ENCODE measurements around the gene GGCX.

Gene GGCX

DNA sequence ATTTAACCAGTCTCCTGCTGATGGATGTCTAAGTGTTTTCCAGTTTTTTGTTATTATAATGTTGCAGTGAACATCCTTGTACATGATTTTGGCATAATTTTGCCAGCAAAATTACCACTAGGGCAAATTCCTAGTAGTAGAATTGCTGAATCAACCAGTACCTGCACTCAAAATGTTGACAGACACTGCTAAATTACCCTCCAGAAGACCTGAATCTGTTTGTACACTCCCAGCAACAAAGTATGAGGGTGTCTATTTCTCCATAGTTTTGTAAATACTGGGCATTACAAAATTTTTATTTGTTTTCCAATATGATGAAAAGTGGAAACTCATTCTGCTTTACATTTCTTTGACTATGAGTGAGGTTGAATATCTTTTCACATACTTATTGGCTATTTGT is 33.5 kb downstream of the GGCX start:
- no peaks in the 10 kb centered on the region for H3K36me3 ChIP-seq (ENCODE audit: control insufficient read depth in 2 of 2, insufficient read depth in 1 of 2, low read length in 2 of 2)

DNA sequence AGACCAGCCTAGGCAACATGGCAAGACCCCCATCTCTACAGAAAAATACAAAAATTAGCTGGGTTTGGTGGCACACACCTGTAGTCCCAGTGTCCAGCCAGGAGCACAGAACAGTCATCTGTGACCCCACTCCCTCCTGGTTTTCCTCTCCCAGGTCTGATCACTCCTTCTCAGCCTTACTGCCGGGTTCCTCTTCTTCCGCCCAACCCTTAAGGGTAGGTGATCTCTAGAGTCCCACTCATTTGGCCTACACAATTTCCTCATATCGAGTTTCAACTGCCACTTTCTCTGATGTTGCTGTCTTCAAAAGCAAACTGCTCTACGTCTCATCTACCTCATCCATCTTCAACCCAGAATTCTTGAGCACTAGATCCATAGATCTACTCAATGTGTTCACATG is 35.7 kb downstream of the GGCX start:
- no peaks in the 10 kb centered on the region for H3K9me3 ChIP-seq (ENCODE audit: control insufficient read depth, insufficient read depth, low read depth, low read length)
- peaks cover 14% of the 10 kb centered on the region for H3K4me1 ChIP-seq (ENCODE audit: control insufficient read depth, insufficient read depth, low read length)
- no peak overlapping the region for H3K4me3 ChIP-seq (ENCODE audit: low read depth, low read length)
- ChIA-PET CTCF (no interaction called here), POLR2A (no interaction called here)
- TF ChIP-seq, protein P1, sequence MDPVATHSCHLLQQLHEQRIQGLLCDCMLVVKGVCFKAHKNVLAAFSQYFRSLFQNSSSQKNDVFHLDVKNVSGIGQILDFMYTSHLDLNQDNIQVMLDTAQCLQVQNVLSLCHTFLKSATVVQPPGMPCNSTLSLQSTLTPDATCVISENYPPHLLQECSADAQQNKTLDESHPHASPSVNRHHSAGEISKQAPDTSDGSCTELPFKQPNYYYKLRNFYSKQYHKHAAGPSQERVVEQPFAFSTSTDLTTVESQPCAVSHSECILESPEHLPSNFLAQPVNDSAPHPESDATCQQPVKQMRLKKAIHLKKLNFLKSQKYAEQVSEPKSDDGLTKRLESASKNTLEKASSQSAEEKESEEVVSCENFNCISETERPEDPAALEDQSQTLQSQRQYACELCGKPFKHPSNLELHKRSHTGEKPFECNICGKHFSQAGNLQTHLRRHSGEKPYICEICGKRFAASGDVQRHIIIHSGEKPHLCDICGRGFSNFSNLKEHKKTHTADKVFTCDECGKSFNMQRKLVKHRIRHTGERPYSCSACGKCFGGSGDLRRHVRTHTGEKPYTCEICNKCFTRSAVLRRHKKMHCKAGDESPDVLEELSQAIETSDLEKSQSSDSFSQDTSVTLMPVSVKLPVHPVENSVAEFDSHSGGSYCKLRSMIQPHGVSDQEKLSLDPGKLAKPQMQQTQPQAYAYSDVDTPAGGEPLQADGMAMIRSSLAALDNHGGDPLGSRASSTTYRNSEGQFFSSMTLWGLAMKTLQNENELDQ (tag by site-specific recombination; IDR thresholded peaks at IDR 0.05; ENCODE audit: low read depth): no peak
- TF ChIP-seq ZFHX2 (tag by site-specific recombination; conservative IDR thresholded peaks at IDR 0.05) (peak; percentile 67), EGR2 (tag by site-specific recombination; IDR thresholded peaks at IDR 0.05; ENCODE audit: low read depth) (peak; percentile 78)
- TF ChIP-seq, protein P2, sequence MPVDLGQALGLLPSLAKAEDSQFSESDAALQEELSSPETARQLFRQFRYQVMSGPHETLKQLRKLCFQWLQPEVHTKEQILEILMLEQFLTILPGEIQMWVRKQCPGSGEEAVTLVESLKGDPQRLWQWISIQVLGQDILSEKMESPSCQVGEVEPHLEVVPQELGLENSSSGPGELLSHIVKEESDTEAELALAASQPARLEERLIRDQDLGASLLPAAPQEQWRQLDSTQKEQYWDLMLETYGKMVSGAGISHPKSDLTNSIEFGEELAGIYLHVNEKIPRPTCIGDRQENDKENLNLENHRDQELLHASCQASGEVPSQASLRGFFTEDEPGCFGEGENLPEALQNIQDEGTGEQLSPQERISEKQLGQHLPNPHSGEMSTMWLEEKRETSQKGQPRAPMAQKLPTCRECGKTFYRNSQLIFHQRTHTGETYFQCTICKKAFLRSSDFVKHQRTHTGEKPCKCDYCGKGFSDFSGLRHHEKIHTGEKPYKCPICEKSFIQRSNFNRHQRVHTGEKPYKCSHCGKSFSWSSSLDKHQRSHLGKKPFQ (tag by site-specific recombination; IDR thresholded peaks at IDR 0.05): no peak
- H3K36me3 ChIP-seq (ENCODE audit: control insufficient read depth in 2 of 2, insufficient read depth in 1 of 2, low read length in 2 of 2): no peaks in the 10 kb centered on the region
- H3K27ac ChIP-seq (ENCODE audit: extremely low read depth, low read depth, low read length): no peak overlapping the region

More for the DNA sequence above, 33.5 kb downstream of the GGCX start:
- no peak overlapping the region for H3K27ac ChIP-seq (ENCODE audit: extremely low read depth, low read depth, low read length)
- no peak overlapping the region for H3K4me3 ChIP-seq (ENCODE audit: low read depth, low read length)
- no peaks in the 10 kb centered on the region for H3K9me3 ChIP-seq (ENCODE audit: control insufficient read depth, insufficient read depth, low read depth, low read length)
- CTCF ChIA-PET: no interaction called here
- POLR2A ChIA-PET: no interaction called here
- TF ChIP-seq ZNF623 (tag by site-specific recombination; IDR thresholded peaks at IDR 0.05): no peak
- TF ChIP-seq, protein P3, sequence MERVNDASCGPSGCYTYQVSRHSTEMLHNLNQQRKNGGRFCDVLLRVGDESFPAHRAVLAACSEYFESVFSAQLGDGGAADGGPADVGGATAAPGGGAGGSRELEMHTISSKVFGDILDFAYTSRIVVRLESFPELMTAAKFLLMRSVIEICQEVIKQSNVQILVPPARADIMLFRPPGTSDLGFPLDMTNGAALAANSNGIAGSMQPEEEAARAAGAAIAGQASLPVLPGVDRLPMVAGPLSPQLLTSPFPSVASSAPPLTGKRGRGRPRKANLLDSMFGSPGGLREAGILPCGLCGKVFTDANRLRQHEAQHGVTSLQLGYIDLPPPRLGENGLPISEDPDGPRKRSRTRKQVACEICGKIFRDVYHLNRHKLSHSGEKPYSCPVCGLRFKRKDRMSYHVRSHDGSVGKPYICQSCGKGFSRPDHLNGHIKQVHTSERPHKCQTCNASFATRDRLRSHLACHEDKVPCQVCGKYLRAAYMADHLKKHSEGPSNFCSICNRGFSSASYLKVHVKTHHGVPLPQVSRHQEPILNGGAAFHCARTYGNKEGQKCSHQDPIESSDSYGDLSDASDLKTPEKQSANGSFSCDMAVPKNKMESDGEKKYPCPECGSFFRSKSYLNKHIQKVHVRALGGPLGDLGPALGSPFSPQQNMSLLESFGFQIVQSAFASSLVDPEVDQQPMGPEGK (tag by site-specific recombination; IDR thresholded peaks at IDR 0.05): no peak
- TF ChIP-seq ZNF514 (tag by site-specific recombination; IDR thresholded peaks at IDR 0.05): no peak
- TF ChIP-seq ZNF658 (tag by site-specific recombination; IDR thresholded peaks at IDR 0.05): no peak
- TF ChIP-seq ZNF175 (tag by site-specific recombination; IDR thresholded peaks at IDR 0.05): no peak
- no peak for TF ChIP-seq OVOL3 (tag by site-specific recombination; IDR thresholded peaks at IDR 0.05)
- TF ChIP-seq ZNF768 (tag by site-specific recombination; IDR thresholded peaks at IDR 0.05): no peak
- no peak for TF ChIP-seq MYNN (tag by site-specific recombination; IDR thresholded peaks at IDR 0.05; ENCODE audit: borderline replicate concordance)
- no peak for TF ChIP-seq FEZF1 (tag by site-specific recombination; IDR thresholded peaks at IDR 0.05)
- TF ChIP-seq ZNF76 (tag by site-specific recombination; IDR thresholded peaks at IDR 0.05; ENCODE audit: borderline replicate concordance, low read depth): no peak
- peaks cover 14% of the 10 kb centered on the region for H3K4me1 ChIP-seq (ENCODE audit: control insufficient read depth, insufficient read depth, low read length)

DNA sequence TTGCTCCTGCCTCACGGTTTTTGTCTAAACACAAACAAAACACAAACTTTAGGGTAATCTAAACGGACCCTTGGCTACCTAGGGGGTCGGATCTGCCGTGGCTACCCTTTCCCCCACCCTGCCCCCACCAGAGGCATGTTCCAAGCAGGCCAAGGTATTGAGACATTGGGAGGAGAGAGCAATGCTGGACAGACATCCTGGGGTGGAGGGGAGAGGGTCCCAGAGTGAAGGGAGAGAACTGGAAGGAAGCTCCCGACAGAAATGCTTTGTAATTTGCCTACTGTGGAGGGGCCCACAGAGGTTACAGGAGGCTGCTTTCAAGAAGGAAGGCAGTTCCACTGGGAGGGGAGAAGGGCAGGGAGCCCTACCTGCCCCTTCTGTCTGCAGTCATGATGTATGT is 36.3 kb downstream of the GGCX start:
- Histone ChIP-seq H3K9me3 (ENCODE audit: control insufficient read depth, insufficient read depth, low read depth, low read length) (no peaks in the 10 kb centered on the region), H3K36me3 (ENCODE audit: control insufficient read depth in 2 of 2, insufficient read depth in 1 of 2, low read length in 2 of 2) (no peaks in the 10 kb centered on the region), H3K4me1 (ENCODE audit: control insufficient read depth, insufficient read depth, low read length) (peaks cover 14% of the 10 kb centered on the region), H3K4me3 (ENCODE audit: low read depth, low read length) (no peak overlapping the region), H3K27ac (ENCODE audit: extremely low read depth, low read depth, low read length) (peak overlapping the region; percentile 18; the same call in 1 of the 2 replicates)
- POLR2A ChIA-PET: interaction anchor here (1.8 to 2.2 kb wide), 2 partner anchors 12 to 14 kb away, joined by 11 to 16 read pairs; partner anchors contain the start of gene MAT2A
- CTCF ChIA-PET: interaction anchor here (0.6 kb wide), 1 partner anchor 31 kb away, joined by 3 read pairs; no protein-coding TSS in a partner anchor
- TF ChIP-seq, protein P4, sequence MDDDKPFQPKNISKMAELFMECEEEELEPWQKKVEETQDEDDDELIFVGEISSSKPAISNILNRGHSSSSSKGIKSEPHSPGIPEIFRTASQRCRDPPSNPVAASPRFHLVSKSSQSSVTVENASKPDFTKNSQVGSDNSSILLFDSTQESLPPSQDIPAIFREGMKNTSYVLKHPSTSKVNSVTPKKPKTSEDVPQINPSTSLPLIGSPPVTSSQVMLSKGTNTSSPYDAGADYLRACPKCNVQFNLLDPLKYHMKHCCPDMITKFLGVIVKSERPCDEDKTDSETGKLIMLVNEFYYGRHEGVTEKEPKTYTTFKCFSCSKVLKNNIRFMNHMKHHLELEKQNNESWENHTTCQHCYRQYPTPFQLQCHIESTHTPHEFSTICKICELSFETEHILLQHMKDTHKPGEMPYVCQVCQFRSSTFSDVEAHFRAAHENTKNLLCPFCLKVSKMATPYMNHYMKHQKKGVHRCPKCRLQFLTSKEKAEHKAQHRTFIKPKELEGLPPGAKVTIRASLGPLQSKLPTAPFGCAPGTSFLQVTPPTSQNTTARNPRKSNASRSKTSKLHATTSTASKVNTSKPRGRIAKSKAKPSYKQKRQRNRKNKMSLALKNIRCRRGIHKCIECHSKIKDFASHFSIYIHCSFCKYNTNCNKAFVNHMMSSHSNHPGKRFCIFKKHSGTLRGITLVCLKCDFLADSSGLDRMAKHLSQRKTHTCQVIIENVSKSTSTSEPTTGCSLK (tag by site-specific recombination; IDR thresholded peaks at IDR 0.05): no peak
- TF ChIP-seq ZNF202 (tag by site-specific recombination; IDR thresholded peaks at IDR 0.05; ENCODE audit: borderline replicate concordance) (no peak), ZNF558 (tag by site-specific recombination; IDR thresholded peaks at IDR 0.05) (no peak)
- TF ChIP-seq, protein P5, sequence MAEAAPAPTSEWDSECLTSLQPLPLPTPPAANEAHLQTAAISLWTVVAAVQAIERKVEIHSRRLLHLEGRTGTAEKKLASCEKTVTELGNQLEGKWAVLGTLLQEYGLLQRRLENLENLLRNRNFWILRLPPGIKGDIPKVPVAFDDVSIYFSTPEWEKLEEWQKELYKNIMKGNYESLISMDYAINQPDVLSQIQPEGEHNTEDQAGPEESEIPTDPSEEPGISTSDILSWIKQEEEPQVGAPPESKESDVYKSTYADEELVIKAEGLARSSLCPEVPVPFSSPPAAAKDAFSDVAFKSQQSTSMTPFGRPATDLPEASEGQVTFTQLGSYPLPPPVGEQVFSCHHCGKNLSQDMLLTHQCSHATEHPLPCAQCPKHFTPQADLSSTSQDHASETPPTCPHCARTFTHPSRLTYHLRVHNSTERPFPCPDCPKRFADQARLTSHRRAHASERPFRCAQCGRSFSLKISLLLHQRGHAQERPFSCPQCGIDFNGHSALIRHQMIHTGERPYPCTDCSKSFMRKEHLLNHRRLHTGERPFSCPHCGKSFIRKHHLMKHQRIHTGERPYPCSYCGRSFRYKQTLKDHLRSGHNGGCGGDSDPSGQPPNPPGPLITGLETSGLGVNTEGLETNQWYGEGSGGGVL (tag by site-specific recombination; IDR thresholded peaks at IDR 0.05): peak; percentile 37

Measured in HEK293 (cell line).